ENCODE data around the gene COLQ. TPM values are rescaled to one million over a fixed set of nuclear protein-coding genes. Genes with fewer than 3 reads are reported as not detected.

Gene COLQ
- total RNA-seq, 4 donors from 2014 or later, result 1.9 to 10.2 (median 3.6) TPM

- no peaks in the 10 kb centered on the region for H3K9me3 ChIP-seq
- 88 to 89% methylated on average over 6 of the region's 6 CpGs for WGBS, 2 donors
- peaks cover 0 to 18% (median 0%) of the 10 kb centered on the region in 3 donors for H3K36me3 ChIP-seq
- no peaks in the 10 kb centered on the region for H3K27me3 ChIP-seq
- no peak overlapping the region for H3K4me3 ChIP-seq
- H3K27ac ChIP-seq, result no peak overlapping the region
- TF ChIP-seq POLR2A (IDR thresholded peaks at IDR 0.05) (no peak), EP300 (IDR thresholded peaks at IDR 0.05) (no peak), CTCF (IDR thresholded peaks at IDR 0.05) (no peak)
- H3K4me1 ChIP-seq, result no peaks in the 10 kb centered on the region
- no peak for DNase-seq (ENCODE audit: low spot score in 2 of 2)
Observed at GRCh38 chr3:15470261-15470660, 51.2 kb downstream of the COLQ start.

DNA sequence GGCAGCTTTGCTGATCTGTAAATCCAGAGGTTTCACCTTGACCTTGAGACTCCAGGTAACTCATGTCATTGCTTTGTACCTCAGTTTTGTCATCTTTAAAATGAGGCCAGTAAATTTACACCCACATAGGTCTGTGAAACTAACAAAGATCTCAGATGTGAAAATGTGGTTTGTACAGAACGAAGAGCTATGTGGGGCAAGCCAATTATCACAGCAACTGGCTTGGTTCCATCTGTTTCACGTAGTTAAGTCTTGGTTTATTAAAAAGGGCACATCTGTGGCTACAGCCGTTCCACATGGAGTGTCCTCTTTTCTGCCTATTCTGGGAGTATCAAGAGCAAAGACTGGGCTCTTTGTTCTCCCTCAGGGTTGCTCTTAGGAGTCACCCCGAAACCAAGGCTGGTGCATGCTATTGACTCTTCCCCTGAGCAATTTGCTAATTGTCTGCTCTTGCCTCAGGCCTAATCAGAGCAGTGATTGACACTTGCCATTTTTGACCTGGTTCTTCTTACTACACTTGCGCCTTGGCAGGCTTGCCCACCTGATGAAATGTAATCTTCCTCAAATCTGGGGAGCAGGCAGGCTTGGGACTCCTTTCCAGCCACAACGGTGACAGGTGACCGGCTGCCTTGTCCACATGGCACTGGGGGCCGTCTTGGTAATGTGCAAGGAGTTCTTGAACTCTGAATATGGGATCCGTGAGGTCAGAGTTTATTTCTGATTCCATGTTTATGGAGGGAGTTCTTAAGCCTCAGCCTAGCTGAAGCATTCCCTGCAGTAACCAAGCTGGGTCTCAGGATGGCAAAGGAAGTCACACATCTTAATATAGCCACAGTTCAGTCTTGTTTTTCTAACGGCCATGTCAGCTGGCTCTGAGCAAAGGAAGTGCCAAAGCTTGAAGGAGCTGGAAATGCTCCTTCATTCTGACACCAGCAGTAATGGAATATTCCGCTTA lies 54.0 kb downstream of the COLQ start:
- no peaks in the 10 kb centered on the region for H3K27me3 ChIP-seq
- no peaks in the 10 kb centered on the region for H3K4me1 ChIP-seq
- H3K27ac ChIP-seq, result no peak overlapping the region
- TF ChIP-seq CTCF (IDR thresholded peaks at IDR 0.05), result no peak
- no peak for TF ChIP-seq POLR2A (IDR thresholded peaks at IDR 0.05)
- TF ChIP-seq EP300 (IDR thresholded peaks at IDR 0.05), result no peak
- no peak for DNase-seq (ENCODE audit: low spot score in 2 of 2)
- WGBS, 2 donors, result 74 to 76% methylated on average over 11 of the region's 11 CpGs
- no peak overlapping the region for H3K4me3 ChIP-seq
- H3K9me3 ChIP-seq, result no peaks in the 10 kb centered on the region
- peaks cover 0 to 28% (median 0%) of the 10 kb centered on the region in 3 donors for H3K36me3 ChIP-seq

GRCh38 chr3:15465876-15466585 lies 55.5 kb downstream of the COLQ start:
- no peaks in the 10 kb centered on the region for H3K27me3 ChIP-seq
- H3K27ac ChIP-seq, result no peak overlapping the region
- no peak for TF ChIP-seq POLR2A (IDR thresholded peaks at IDR 0.05)
- no peak for TF ChIP-seq EP300 (IDR thresholded peaks at IDR 0.05)
- no peak for TF ChIP-seq CTCF (IDR thresholded peaks at IDR 0.05)
- peaks cover 0 to 28% (median 0%) of the 10 kb centered on the region in 3 donors for H3K36me3 ChIP-seq
- DNase-seq (ENCODE audit: low spot score in 2 of 2), result no peak
- 94 to 97% methylated on average over 6 of the region's 6 CpGs for WGBS, 2 donors
- no peak overlapping the region for H3K4me3 ChIP-seq
- no peaks in the 10 kb centered on the region for H3K4me1 ChIP-seq
- no peaks in the 10 kb centered on the region for H3K9me3 ChIP-seq

DNA sequence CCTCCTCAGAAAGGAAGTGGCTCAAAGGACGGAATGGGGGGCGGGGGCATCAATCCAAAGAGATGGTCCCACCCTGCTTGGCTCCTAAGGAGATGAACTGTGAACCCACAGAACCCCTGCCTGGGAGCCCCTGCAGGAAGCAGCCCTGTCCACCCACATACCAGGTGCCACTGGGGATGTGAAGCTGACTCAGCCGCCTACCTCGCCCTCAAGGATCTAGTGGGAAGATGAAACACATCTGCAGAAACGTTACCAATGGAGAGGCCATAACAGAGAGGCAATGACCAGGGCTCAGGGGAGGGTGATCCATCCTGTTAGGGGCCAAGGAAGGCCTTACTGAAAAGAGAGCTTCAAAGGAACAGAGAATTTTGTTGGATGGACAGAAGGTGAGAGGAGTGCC lies 59.1 kb downstream of the COLQ start:
- Histone ChIP-seq H3K27me3 (no peaks in the 10 kb centered on the region), H3K36me3 (peaks cover 0 to 44% (median 0%) of the 10 kb centered on the region in 3 donors), H3K4me1 (no peaks in the 10 kb centered on the region), H3K9me3 (no peaks in the 10 kb centered on the region), H3K4me3 (no peak overlapping the region), H3K27ac (no peak overlapping the region)
- TF ChIP-seq POLR2A (IDR thresholded peaks at IDR 0.05) (no peak), CTCF (IDR thresholded peaks at IDR 0.05) (no peak), EP300 (IDR thresholded peaks at IDR 0.05) (no peak)
- 81 to 85% methylated on average over 5 of the region's 5 CpGs for WGBS, 2 donors
- DNase-seq (ENCODE audit: low spot score in 2 of 2), result no peak

Measured in tibial nerve (tissue), 4 donors.